ENCODE measurements around the gene ZNF804B. TPM values are rescaled to one million over a fixed set of nuclear protein-coding genes. Genes with fewer than 3 reads are reported as not detected.

Gene ZNF804B
- total RNA-seq, 1 experiment from 2014 or later, result not detected

DNA sequence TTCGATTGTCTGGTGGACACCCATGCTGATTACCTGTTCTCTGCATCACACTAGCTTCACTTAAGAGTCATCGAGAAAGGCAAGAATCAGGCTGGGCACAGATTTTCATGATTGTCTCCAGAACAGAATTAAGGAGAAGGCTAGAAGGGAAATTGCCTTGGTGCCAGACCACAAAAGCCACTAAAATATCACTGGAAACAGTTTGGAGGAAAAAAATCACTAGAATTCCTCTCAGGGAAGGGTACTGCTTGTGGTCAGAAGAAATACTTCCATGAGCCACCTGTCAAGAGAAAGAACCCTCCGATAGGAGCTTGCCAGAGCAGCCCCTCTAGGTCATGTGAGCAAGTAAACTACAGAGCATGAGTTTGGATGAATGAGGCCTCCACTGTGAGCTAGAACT, 305.3 kb downstream of the ZNF804B start:
- H2AFZ ChIP-seq (ENCODE audit: low read length), result no peak overlapping the region
- no peak overlapping the region for H3K18ac ChIP-seq (ENCODE audit: insufficient read length, low read depth, low read length)
- no peak overlapping the region for H2BK15ac ChIP-seq (ENCODE audit: low read depth, low read length)
- H3K9me3 ChIP-seq (ENCODE audit: control insufficient read depth, low read depth, low read length), result no peaks in the 10 kb centered on the region
- no peaks in the 10 kb centered on the region for H3K79me1 ChIP-seq (ENCODE audit: insufficient read depth, low read depth, low read length, poor library complexity, severe bottlenecking)
- no peak overlapping the region for H3K56ac ChIP-seq (ENCODE audit: insufficient read length, low read depth, low read length)
- WGBS (ENCODE audit: extremely low coverage, insufficient read length, low lambda C conversion rate), result no CpG with 5 or more reads among the region's 3 CpGs
- H3T11ph ChIP-seq (ENCODE audit: low read length), result no peak overlapping the region
- TF ChIP-seq, protein P1, sequence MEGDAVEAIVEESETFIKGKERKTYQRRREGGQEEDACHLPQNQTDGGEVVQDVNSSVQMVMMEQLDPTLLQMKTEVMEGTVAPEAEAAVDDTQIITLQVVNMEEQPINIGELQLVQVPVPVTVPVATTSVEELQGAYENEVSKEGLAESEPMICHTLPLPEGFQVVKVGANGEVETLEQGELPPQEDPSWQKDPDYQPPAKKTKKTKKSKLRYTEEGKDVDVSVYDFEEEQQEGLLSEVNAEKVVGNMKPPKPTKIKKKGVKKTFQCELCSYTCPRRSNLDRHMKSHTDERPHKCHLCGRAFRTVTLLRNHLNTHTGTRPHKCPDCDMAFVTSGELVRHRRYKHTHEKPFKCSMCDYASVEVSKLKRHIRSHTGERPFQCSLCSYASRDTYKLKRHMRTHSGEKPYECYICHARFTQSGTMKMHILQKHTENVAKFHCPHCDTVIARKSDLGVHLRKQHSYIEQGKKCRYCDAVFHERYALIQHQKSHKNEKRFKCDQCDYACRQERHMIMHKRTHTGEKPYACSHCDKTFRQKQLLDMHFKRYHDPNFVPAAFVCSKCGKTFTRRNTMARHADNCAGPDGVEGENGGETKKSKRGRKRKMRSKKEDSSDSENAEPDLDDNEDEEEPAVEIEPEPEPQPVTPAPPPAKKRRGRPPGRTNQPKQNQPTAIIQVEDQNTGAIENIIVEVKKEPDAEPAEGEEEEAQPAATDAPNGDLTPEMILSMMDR (conservative IDR thresholded peaks at IDR 0.05), result no peak
- no peak overlapping the region for H2BK5ac ChIP-seq (ENCODE audit: insufficient read length, low read length)
- H3K27me3 ChIP-seq (ENCODE audit: insufficient read depth, low read length), result no peaks in the 10 kb centered on the region
- no peak overlapping the region for H4K5ac ChIP-seq (ENCODE audit: insufficient read length, low read depth, low read length)
- no peaks in the 10 kb centered on the region for H3K9me3 Mint-ChIP-seq
- DNase-seq, result no peak
- no peaks in the 10 kb centered on the region for H3K4me1 ChIP-seq (ENCODE audit: insufficient read depth, low read length)
- no peak overlapping the region for H2BK12ac ChIP-seq (ENCODE audit: insufficient read length, low read depth, low read length)
- no peak overlapping the region for H3K4me2 ChIP-seq (ENCODE audit: insufficient read depth, insufficient read length, low read length)
- H4K20me1 ChIP-seq (ENCODE audit: control insufficient read depth, insufficient read depth, insufficient read length), result no peaks in the 10 kb centered on the region
- H3K27ac ChIP-seq (ENCODE audit: insufficient read length, low read depth, low read length), result no peak overlapping the region
- H3K4ac ChIP-seq (ENCODE audit: low read depth, low read length), result no peak overlapping the region
- no peak overlapping the region for H4K8ac ChIP-seq (replicated peaks; ENCODE audit: insufficient read length, low read depth, low read length)
- no peaks in the 10 kb centered on the region; a peak in 1 of 7 replicates for H3K36me3 Mint-ChIP-seq (ENCODE audit: insufficient read depth in 1 of 3, low read depth in 3 of 3)
- H3K4me1 Mint-ChIP-seq, result no peaks in the 10 kb centered on the region
- no peak overlapping the region for H3K23ac ChIP-seq (ENCODE audit: insufficient read length, low read depth, low read length)
- no peak overlapping the region for H3K9ac ChIP-seq (ENCODE audit: extremely low read depth, insufficient read length, low read length)
- H3K79me2 ChIP-seq (ENCODE audit: insufficient read depth, low read length), result no peaks in the 10 kb centered on the region
- no peaks in the 10 kb centered on the region for H3K23me2 ChIP-seq (ENCODE audit: insufficient read length, low read depth, low read length, poor library complexity, severe bottlenecking)
- no peak overlapping the region for H2AK5ac ChIP-seq (ENCODE audit: insufficient read length, low read length)
- H3K4me3 Mint-ChIP-seq, result no peak overlapping the region
- no peak overlapping the region for H2BK120ac ChIP-seq (ENCODE audit: low read depth, low read length, poor library complexity, severe bottlenecking)
- H4K91ac ChIP-seq (ENCODE audit: insufficient read length, low read depth, low read length), result no peak overlapping the region
- H3K14ac ChIP-seq (ENCODE audit: insufficient read depth, low read length), result no peak overlapping the region
- H3K27ac Mint-ChIP-seq, result 0 out of 7 replicates have a peak overlapping the region, but pooled peaks of 1 of the 3 experiments have one; percentile 29
- H3K27me3 Mint-ChIP-seq (ENCODE audit: low read depth), result no peaks in the 10 kb centered on the region
- no peak overlapping the region for H2BK20ac ChIP-seq (ENCODE audit: low read depth, low read length, poor library complexity, severe bottlenecking)

All from H9 (cell line).